HCT116 (cell line): ENCODE measurements around the gene GJD2. TPM values are rescaled to one million over a fixed set of nuclear protein-coding genes. Genes with fewer than 3 reads are reported as not detected.

Source experiments
- ATAC-seq: fragments of 200-7000 bp; cut with Tn5 transposase; 2 replicates; pipeline ENCODE4 v1.9.1; 2020; ENCODE audit warnings: mild to moderate bottlenecking, moderate library complexity
- BruUV-seq: library from RNA; stranded (reverse); fragments of 400-500 nt; replicated peaks from 2 replicates; lab custom pipeline; 2021; lab: Mats Ljungman, UMichigan
- CTCF ChIA-PET: fragments of 300-600 bp; sonication (Branson Sonifier 250); formaldehyde crosslinking; loops from one replicate; lab custom pipeline; 2021; ENCODE audit warnings: antibody characterized with exemption; lab: Charles Lee
- POLR2A ChIA-PET: fragments of 300-600, 350-600 bp; sonication (Branson Sonifier 250); formaldehyde crosslinking; loops from one replicate; lab custom pipeline; 2021; ENCODE audit warnings: antibody characterized with exemption; lab: Charles Lee
- RAD21 ChIA-PET, 2 experiments: fragments of 300-600 bp; sonication (Branson Sonifier 250); formaldehyde crosslinking; loops; one replicate each; lab custom pipeline; 2023; ENCODE audit warnings: low total read pairs in 2 of 2; ENCODE audit not compliant: uncharacterized antibody in 2 of 2, unreplicated experiment in 2 of 2, low non-redundant PET in 1 of 2; lab: Charles Lee
- DNase-seq: peaks from one replicate; pipeline ENCODE4 v3.0.0-alpha.2; 2010; ENCODE audit warnings: low read depth, low spot score
- H2AFZ ChIP-seq: fragments of 200-600 bp; shearing (Covaris generic), sonication (generic); 2 replicates; pipeline ENCODE4 v1.6.1; 2017; ENCODE audit warnings: low read depth, mixed run types, mixed read lengths, antibody characterized with exemption, low read length; ENCODE audit not compliant: poor library complexity, severe bottlenecking
- H3K27ac ChIP-seq: 2 replicates; pipeline ENCODE4 v1.5.1; 2012; ENCODE audit warnings: low read depth, low read length
- H3K27me3 ChIP-seq: fragments of 200-600 bp; sonication (generic); 2 replicates; pipeline ENCODE4 v1.6.1; 2016; ENCODE audit warnings: mixed run types, low read length, mixed read lengths; ENCODE audit not compliant: insufficient read depth
- H3K36me3 ChIP-seq, 2 experiments: fragments of 200-500 bp in 1 of 2; fragments of 200-600 bp in 1 of 2; sonication (Bioruptor generic) in 1 of 2; sonication (generic) in 1 of 2; 2 replicates each; pipeline versions ENCODE4 v1.5.1 to v1.6.1; 2014 to 2016; ENCODE audit warnings: low read length in 2 of 2, inconsistent platforms in 1 of 2, mixed read lengths in 1 of 2, mixed run types in 1 of 2; ENCODE audit not compliant: insufficient read depth in 2 of 2, control insufficient read depth in 1 of 2
- H3K4me1 ChIP-seq, 2 experiments: fragments of 200-600 bp in 1 of 2; sonication (generic) in 1 of 2; 2 replicates each; pipeline versions ENCODE4 v1.5.1 to v1.6.1; 2012 to 2017; ENCODE audit warnings: low read length in 2 of 2, inconsistent platforms in 1 of 2, mild to moderate bottlenecking in 1 of 2, mixed read lengths in 1 of 2, mixed run types in 1 of 2, moderate library complexity in 1 of 2; ENCODE audit not compliant: insufficient read depth in 2 of 2, control insufficient read depth in 1 of 2
- H3K4me2 ChIP-seq: fragments of 200-600 bp; sonication (generic); 2 replicates; pipeline ENCODE4 v1.6.1; 2017; ENCODE audit warnings: mixed run types, low read length, mixed read lengths
- H3K4me3 ChIP-seq, 2 experiments: fragments of 200-600 bp in 1 of 2; sonication (generic) in 1 of 2; replicated peaks in 1 of 2; 2 replicates each; pipeline ENCODE4 v1.5.1; 2011 to 2016; ENCODE audit warnings: low read length in 2 of 2, control low read depth in 1 of 2, low read depth in 1 of 2, mild to moderate bottlenecking in 1 of 2, mixed read lengths in 1 of 2, mixed run types in 1 of 2
- H3K79me2 ChIP-seq: fragments of 200-600 bp; sonication (generic); 2 replicates; pipeline ENCODE4 v1.6.1; 2017; ENCODE audit warnings: mild to moderate bottlenecking, mixed run types, low read length, moderate library complexity, mixed read lengths; ENCODE audit not compliant: insufficient read depth
- H3K9ac ChIP-seq: fragments of 200-600 bp; sonication (generic); 2 replicates; pipeline ENCODE4 v1.6.1; 2016; ENCODE audit warnings: low read length, mixed read lengths
- H3K9me2 ChIP-seq: fragments of 200-600 bp; sonication (generic), shearing (Covaris generic); 2 replicates; pipeline ENCODE4 v1.6.1; 2017; ENCODE audit warnings: mixed run types, mild to moderate bottlenecking, moderate library complexity; ENCODE audit not compliant: insufficient read depth
- H3K9me3 ChIP-seq, 2 experiments: fragments of 200-500 bp in 1 of 2; fragments of 200-600 bp in 1 of 2; sonication (Bioruptor generic) in 1 of 2; sonication (generic) in 1 of 2; 2 replicates each; pipeline ENCODE4 v1.6.1; 2014 to 2017; ENCODE audit warnings: low read length in 2 of 2, mixed read lengths in 2 of 2, inconsistent platforms in 1 of 2, low read depth in 1 of 2, mild to moderate bottlenecking in 1 of 2, mixed run types in 1 of 2, moderate library complexity in 1 of 2; ENCODE audit not compliant: control insufficient read depth in 1 of 2, insufficient read depth in 1 of 2
- H4K20me1 ChIP-seq: fragments of 200-600 bp; sonication (generic), shearing (Covaris generic); 2 replicates; pipeline ENCODE4 v1.6.1; 2017; ENCODE audit warnings: mixed run types, mild to moderate bottlenecking, moderate library complexity; ENCODE audit not compliant: insufficient read depth
- ELF1 ChIP-seq: IDR thresholded peaks from 2 replicates; pipeline ENCODE4 v1.6.1; 2012; ENCODE audit warnings: low read depth, borderline replicate concordance
- EZH2 ChIP-seq: fragments of 200-600 bp; sonication (generic); IDR thresholded peaks from 2 replicates; pipeline ENCODE4 v1.6.1; 2017; ENCODE audit warnings: antibody characterized with exemption, mixed run types
- EZH2phosphoT487 ChIP-seq: fragments of 200-600 bp; IDR thresholded peaks from 2 replicates; pipeline ENCODE4 v1.6.1; 2018; ENCODE audit warnings: antibody characterized with exemption, borderline replicate concordance
- FOSL1 ChIP-seq: IDR thresholded peaks from 2 replicates; pipeline ENCODE4 v1.6.1; 2012; ENCODE audit warnings: low read depth
- JUND ChIP-seq: IDR thresholded peaks from 2 replicates; pipeline ENCODE4 v1.6.1; 2012
- MAX ChIP-seq: IDR thresholded peaks from 2 replicates; pipeline ENCODE4 v1.6.1; 2012
- POLR2A ChIP-seq: IDR thresholded peaks from 2 replicates; pipeline ENCODE4 v1.7.0; 2011; ENCODE audit warnings: borderline replicate concordance; ENCODE audit not compliant: insufficient read depth, insufficient read length; ENCODE audit errors: extremely low read depth
- RAD21 ChIP-seq: IDR thresholded peaks from 2 replicates; pipeline ENCODE4 v1.6.1; 2012; ENCODE audit warnings: low read depth, mild to moderate bottlenecking
- REST ChIP-seq: IDR thresholded peaks from 2 replicates; pipeline ENCODE4 v1.6.1; 2012; ENCODE audit warnings: low read depth
- SRF ChIP-seq: IDR thresholded peaks from 2 replicates; pipeline ENCODE4 v1.6.1; 2012; ENCODE audit warnings: low read depth
- TCF7L2 ChIP-seq: IDR thresholded peaks from 2 replicates; pipeline ENCODE4 v1.7.0; 2011; ENCODE audit warnings: borderline replicate concordance, inconsistent platforms; ENCODE audit not compliant: insufficient read depth, insufficient read length; ENCODE audit errors: extremely low read depth
- intact Hi-C: fragments of 100-400 bp; cut with micrococcal nuclease; formaldehyde crosslinking; loops from 2 replicates; pipeline ENCODE4 v1.10.0; 2022
- total RNA-seq: library from RNA; stranded (reverse); gene quantifications from one replicate; pipeline ENCODE4 v1.2.1, GENCODE V29; 2021; ENCODE audit not compliant: unreplicated experiment
- TF ChIP-seq, protein P1 (sequence below), 3 experiments: fragments of 200-600 bp in 1 of 3; sonication (generic) in 1 of 3; IDR thresholded peaks in 2 of 3; conservative IDR thresholded peaks in 1 of 3; 2 replicates each; pipeline ENCODE4 v1.5.1; 2012 to 2017; ENCODE audit warnings: low read depth in 2 of 3, low read length in 2 of 3, antibody characterized with exemption in 1 of 3, borderline replicate concordance in 1 of 3, control low read depth in 1 of 3, mild to moderate bottlenecking in 1 of 3, mixed read lengths in 1 of 3, mixed run types in 1 of 3, moderate library complexity in 1 of 3; ENCODE audit not compliant: insufficient read depth in 1 of 3

Gene GJD2
- total RNA-seq, 1 experiment from 2014 or later = not detected

DNA sequence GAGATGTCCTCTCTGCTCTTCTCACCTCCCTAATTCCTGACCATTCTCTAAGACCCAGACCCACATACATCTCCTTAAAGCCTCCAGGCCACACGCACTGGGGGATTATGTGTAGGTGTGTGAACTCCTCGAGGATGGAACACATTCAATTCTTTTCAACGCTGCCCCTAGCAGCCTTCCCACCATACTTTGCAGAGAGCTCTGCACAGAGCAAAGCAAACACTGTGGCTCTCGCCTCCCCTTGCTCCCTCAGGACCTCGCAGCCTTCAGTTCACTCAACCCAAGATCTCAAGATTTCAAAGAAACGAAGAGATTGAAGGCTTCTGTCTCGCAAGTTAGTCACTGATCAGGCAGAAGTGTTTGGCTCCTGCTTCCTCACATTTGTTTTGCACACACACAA, 34.5 kb upstream of the GJD2 start:
- no peaks in the 10 kb centered on the region for H3K9me3 ChIP-seq
- H3K4me1 ChIP-seq = no peaks in the 10 kb centered on the region
- ChIA-PET RAD21 (no interaction called here), POLR2A (no interaction called here), CTCF (interaction anchor here (0.5 kb wide), 1 partner anchor 495 kb away, joined by 3 read pairs; no protein-coding TSS in a partner anchor)
- no peaks in the 10 kb centered on the region for H3K79me2 ChIP-seq
- TF ChIP-seq RAD21 (no peak), JUND (no peak), FOSL1 (no peak)
- no peak overlapping the region for H3K4me3 ChIP-seq
- H2AFZ ChIP-seq = no peak overlapping the region
- H3K9ac ChIP-seq = no peak overlapping the region
- no peaks in the 10 kb centered on the region for H3K9me2 ChIP-seq
- H3K36me3 ChIP-seq = no peaks in the 10 kb centered on the region
- BruUV-seq = no TSS peak
- ATAC-seq (no peak), DNase-seq (no peak)
- H3K27ac ChIP-seq = no peak overlapping the region
- peaks cover 73% of the 10 kb centered on the region for H3K27me3 ChIP-seq
- H3K4me2 ChIP-seq = no peak overlapping the region
- intact Hi-C loops = no loop called here
- no peaks in the 10 kb centered on the region for H4K20me1 ChIP-seq

DNA sequence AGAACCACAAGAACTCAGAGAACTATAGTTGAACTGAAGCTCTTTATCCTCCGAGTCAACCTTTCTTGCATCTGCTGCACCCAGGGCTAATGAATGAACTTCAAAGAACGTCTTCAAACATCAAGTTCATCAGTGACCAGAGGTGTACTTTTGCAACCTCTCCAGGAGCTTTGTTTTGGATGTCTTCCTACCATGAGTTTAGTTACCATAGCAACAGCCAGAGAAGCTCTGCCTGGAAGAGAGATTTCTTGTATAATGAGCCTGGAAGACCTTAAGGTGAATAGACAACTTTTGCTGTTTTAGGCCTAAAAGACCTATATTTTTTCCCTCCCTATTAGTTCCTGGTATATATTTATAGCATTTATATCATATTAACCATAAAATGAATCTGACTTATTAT, 31.4 kb upstream of the GJD2 start:
- H3K79me2 ChIP-seq = no peaks in the 10 kb centered on the region
- peaks cover 50% of the 10 kb centered on the region for H3K27me3 ChIP-seq
- H2AFZ ChIP-seq = no peak overlapping the region
- no peak overlapping the region for H3K9ac ChIP-seq
- H3K4me3 ChIP-seq = no peak overlapping the region
- no peaks in the 10 kb centered on the region for H3K9me2 ChIP-seq
- ChIA-PET CTCF (no interaction called here), RAD21 (no interaction called here), POLR2A (no interaction called here)
- H3K4me2 ChIP-seq = no peak overlapping the region
- TF ChIP-seq ELF1 (no peak), REST (no peak), EZH2phosphoT487 (no peak), EZH2 (no peak), MAX (no peak), SRF (no peak), POLR2A (no peak), TCF7L2 (no peak)
- TF ChIP-seq, protein P1, sequence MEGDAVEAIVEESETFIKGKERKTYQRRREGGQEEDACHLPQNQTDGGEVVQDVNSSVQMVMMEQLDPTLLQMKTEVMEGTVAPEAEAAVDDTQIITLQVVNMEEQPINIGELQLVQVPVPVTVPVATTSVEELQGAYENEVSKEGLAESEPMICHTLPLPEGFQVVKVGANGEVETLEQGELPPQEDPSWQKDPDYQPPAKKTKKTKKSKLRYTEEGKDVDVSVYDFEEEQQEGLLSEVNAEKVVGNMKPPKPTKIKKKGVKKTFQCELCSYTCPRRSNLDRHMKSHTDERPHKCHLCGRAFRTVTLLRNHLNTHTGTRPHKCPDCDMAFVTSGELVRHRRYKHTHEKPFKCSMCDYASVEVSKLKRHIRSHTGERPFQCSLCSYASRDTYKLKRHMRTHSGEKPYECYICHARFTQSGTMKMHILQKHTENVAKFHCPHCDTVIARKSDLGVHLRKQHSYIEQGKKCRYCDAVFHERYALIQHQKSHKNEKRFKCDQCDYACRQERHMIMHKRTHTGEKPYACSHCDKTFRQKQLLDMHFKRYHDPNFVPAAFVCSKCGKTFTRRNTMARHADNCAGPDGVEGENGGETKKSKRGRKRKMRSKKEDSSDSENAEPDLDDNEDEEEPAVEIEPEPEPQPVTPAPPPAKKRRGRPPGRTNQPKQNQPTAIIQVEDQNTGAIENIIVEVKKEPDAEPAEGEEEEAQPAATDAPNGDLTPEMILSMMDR (IDR thresholded peaks at IDR 0.05 in 2 of 3, conservative IDR thresholded peaks at IDR 0.05 in 1 of 3; ENCODE audit: borderline replicate concordance in 1 of 3, insufficient read depth in 1 of 3, low read depth in 2 of 3, low read length in 2 of 3) = no peak
- intact Hi-C loops = no loop called here
- H3K9me3 ChIP-seq = no peaks in the 10 kb centered on the region
- H3K27ac ChIP-seq = no peak overlapping the region
- no peak for ATAC-seq
- no TSS peak for BruUV-seq
- no peaks in the 10 kb centered on the region for H3K36me3 ChIP-seq
- H3K4me1 ChIP-seq = no peaks in the 10 kb centered on the region
- H4K20me1 ChIP-seq = no peaks in the 10 kb centered on the region
- no peak for DNase-seq
